Urinary bladder (tissue), 4 donors: Measurements from ENCODE around the gene BCL2L12. TPM values are rescaled to one million over a fixed set of nuclear protein-coding genes. Genes with fewer than 3 reads are reported as not detected.
"Not testable (repeated sequence)": the region's sequence is repeated elsewhere in the genome, so short reads cannot be mapped to it uniquely, and the experiment has no call there.

Experiments used
- DNase-seq: peaks from one replicate; pipeline ENCODE4 v3.0.0-alpha.2; 2015; ENCODE audit errors: extremely low spot score
- H3K27ac ChIP-seq: one replicate; pipeline ENCODE4 v1.5.1; 2013; ENCODE audit warnings: low read depth, mild to moderate bottlenecking, moderate library complexity
- H3K36me3 ChIP-seq: one replicate; pipeline ENCODE4 v1.6.1; 2013; ENCODE audit warnings: mild to moderate bottlenecking, moderate library complexity; ENCODE audit not compliant: insufficient read depth
- H3K4me1 ChIP-seq: one replicate; pipeline ENCODE4 v1.6.1; 2013; ENCODE audit warnings: mild to moderate bottlenecking, moderate library complexity; ENCODE audit not compliant: insufficient read depth
- H3K4me3 ChIP-seq: one replicate; pipeline ENCODE4 v1.5.1; 2013; ENCODE audit warnings: low read depth, low read length
- WGBS: extraction: QIAGEN DNeasy Blood & Tissue Kit; methylation state at CpG from one replicate; pipeline ENCODE4 v1.1.7; 2013; 5-methylcytosine and 5-hydroxymethylcytosine counted together
- polyA plus RNA-seq: library from polyadenylated mRNA; stranded (reverse); fragments of 200-250 nt; gene quantifications from one replicate; pipeline ENCODE4 v1.2.3, GENCODE V29; 2013
- small RNA-seq: library from RNA; depleted of rRNA; stranded (forward); fragments of <200 nt; gene quantifications from one replicate; pipeline ENCODE3, GENCODE V24; 2014
- total RNA-seq: library from RNA; depleted of rRNA; stranded (reverse); fragments of >200 nt; gene quantifications from one replicate; pipeline ENCODE4 v1.2.3, GENCODE V29; 2014
- donor health status: healthy with polysubstance abuse.
- donor health status: healthy.

BCL2L12 gene
- total and polyA plus RNA-seq, 2 donors: 3.1 to 23.6 TPM

DNA sequence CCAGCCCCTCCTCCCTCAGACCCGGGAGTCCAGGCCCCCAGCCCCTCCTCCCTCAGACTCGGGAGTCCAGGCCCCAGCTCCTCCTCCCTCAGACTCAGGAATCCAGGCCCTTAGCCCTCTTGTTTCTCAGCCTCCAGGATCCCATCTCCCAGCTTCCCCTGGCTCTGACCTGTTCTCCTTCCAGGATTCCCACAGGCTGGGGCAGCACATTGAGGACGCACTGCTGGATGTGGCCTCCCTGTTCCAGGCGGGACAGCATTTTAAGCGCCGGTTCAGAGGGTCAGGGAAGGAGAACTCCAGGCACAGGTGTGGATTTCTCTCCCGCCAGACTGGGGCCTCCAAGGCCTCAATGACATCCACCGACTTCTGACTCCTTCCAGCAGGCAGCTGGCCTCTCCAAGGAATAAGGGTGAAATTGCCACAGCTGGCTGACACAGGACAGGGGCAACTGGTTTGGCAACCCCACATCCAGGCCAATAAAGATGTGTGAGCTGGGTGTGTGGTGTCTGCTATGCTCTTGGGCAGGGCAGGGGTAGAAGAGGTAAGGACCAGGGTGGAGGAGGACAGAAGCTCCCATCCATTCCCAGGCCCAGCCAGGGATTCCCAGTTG lies 47.6 kb downstream of the BCL2L12 start:
- 67% methylated on average over 8 of the region's 8 CpGs for WGBS
- no peaks in the 10 kb centered on the region for H3K36me3 ChIP-seq
- no peaks in the 10 kb centered on the region for H3K4me1 ChIP-seq
- no peak overlapping the region for H3K4me3 ChIP-seq
- DNase-seq: no peak
- H3K27ac ChIP-seq: no peak overlapping the region

DNA sequence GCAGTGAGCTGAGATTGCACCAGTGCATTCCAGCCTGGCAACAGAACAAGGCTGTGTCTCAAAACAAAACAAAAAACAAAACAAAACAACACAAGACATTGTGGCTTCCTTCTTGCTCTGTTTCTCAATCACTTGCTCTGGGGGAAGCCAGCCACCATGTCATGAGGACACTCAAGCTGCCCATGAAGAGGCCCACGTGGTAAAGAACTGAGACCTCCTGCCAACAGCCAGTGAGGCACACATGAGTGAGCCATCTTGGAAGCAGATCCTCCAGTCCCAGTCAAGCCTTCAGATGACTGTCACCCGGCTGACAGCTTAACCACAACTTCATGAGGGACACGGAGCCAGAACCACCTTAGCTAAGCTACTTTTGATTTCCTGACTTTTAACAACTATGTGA lies 50.4 kb downstream of the BCL2L12 start:
- Histone ChIP-seq H3K27ac (no peak overlapping the region), H3K4me3 (no peak overlapping the region), H3K36me3 (no peaks in the 10 kb centered on the region), H3K4me1 (no peaks in the 10 kb centered on the region)
- DNase-seq: no peak
- 72% methylated on average over 3 of the region's 3 CpGs for WGBS

DNA sequence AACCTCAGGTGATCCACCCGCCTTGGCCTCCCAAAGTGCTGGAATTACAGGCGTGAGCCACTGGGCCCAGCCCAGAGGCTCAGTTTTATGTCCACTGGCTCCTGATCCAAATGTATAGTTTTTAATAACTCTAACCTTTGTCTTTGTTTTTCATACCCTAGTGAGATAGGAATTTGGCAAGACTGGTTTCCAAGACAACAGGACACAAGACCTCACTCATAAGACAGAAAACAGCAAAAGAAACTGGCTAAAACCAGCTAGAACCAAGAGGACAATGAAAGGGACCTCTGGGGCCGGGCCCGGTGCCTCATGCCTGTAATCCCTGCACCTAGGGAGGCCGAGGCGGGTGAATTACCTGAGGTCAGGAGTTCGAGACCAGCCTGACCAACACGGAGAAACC lies 52.8 kb downstream of the BCL2L12 start:
- 83% methylated on average over 8 of the region's 8 CpGs for WGBS
- no peak for DNase-seq
- Histone ChIP-seq H3K36me3 (no peaks in the 10 kb centered on the region), H3K4me3 (no peak overlapping the region), H3K4me1 (no peaks in the 10 kb centered on the region), H3K27ac (no peak overlapping the region)

GRCh38 chr19:49718991-49719390 lies 53.3 kb downstream of the BCL2L12 start:
- Histone ChIP-seq H3K4me3 (no peak overlapping the region), H3K4me1 (no peaks in the 10 kb centered on the region), H3K36me3 (no peaks in the 10 kb centered on the region), H3K27ac (no peak overlapping the region)
- DNase-seq: no peak
- WGBS: 76% methylated on average over 6 of the region's 6 CpGs

GRCh38 chr19:49719420-49719819 lies 53.7 kb downstream of the BCL2L12 start:
- not testable (repeated sequence) for H3K27ac ChIP-seq, H3K36me3 ChIP-seq, H3K4me3 ChIP-seq, DNase-seq, H3K4me1 ChIP-seq
- 74% methylated on average over 22 of the region's 22 CpGs for WGBS

Small RNA genes within 50 kb of the gene (small RNA-seq; reads per million reads assigned to genes)
- gene MIR5088: not detected

Other genes starting within 250 kb of the BCL2L12 start
- not detected for gene PTH2, start 242.5 kb upstream of the BCL2L12 start, total RNA-seq
- gene PTH2, start 242.5 kb upstream of the BCL2L12 start, polyA plus RNA-seq: not detected
- gene GFY, start 240.5 kb upstream of the BCL2L12 start, total RNA-seq: not detected
- gene GFY, start 240.5 kb upstream of the BCL2L12 start, polyA plus RNA-seq: not detected
- gene SLC17A7, start 224.4 kb upstream of the BCL2L12 start, total RNA-seq: 0.85 TPM
- gene SLC17A7, start 224.4 kb upstream of the BCL2L12 start, polyA plus RNA-seq: 2.1 TPM
- gene PIH1D1, start 214.1 kb upstream of the BCL2L12 start, total RNA-seq: 49.6 TPM
- gene PIH1D1, start 214.1 kb upstream of the BCL2L12 start, polyA plus RNA-seq: 69.6 TPM
- gene ALDH16A1, start 212.7 kb upstream of the BCL2L12 start, total RNA-seq: 14.2 TPM
- gene ALDH16A1, start 212.7 kb upstream of the BCL2L12 start, polyA plus RNA-seq: 34.7 TPM
- gene FLT3LG, start 191.7 kb upstream of the BCL2L12 start, total RNA-seq: 3.4 TPM
- gene FLT3LG, start 191.7 kb upstream of the BCL2L12 start, polyA plus RNA-seq: 18.8 TPM
- 2,198 TPM for gene RPL13A, start 178.3 kb upstream of the BCL2L12 start, total RNA-seq
- gene RPL13A, start 178.3 kb upstream of the BCL2L12 start, polyA plus RNA-seq: 3,726 TPM
- gene RPS11, start 169.5 kb upstream of the BCL2L12 start, total RNA-seq: 1,853 TPM
- 3,946 TPM for gene RPS11, start 169.5 kb upstream of the BCL2L12 start, polyA plus RNA-seq
- gene FCGRT, start 153.3 kb upstream of the BCL2L12 start, total RNA-seq: 118 TPM
- 200 TPM for gene FCGRT, start 153.3 kb upstream of the BCL2L12 start, polyA plus RNA-seq
- gene RCN3, start 137.9 kb upstream of the BCL2L12 start, total RNA-seq: 50.2 TPM
- 31.2 TPM for gene RCN3, start 137.9 kb upstream of the BCL2L12 start, polyA plus RNA-seq
- gene NOSIP, start 85.4 kb upstream of the BCL2L12 start, total RNA-seq: 33.0 TPM
- 67.2 TPM for gene NOSIP, start 85.4 kb upstream of the BCL2L12 start, polyA plus RNA-seq
- 1.6 TPM for gene PRRG2, start 84.6 kb upstream of the BCL2L12 start, total RNA-seq
- gene PRRG2, start 84.6 kb upstream of the BCL2L12 start, polyA plus RNA-seq: 3.6 TPM
- gene PRR12, start 74.8 kb upstream of the BCL2L12 start, total RNA-seq: 4.2 TPM
- gene PRR12, start 74.8 kb upstream of the BCL2L12 start, polyA plus RNA-seq: 20.3 TPM
- 11.8 TPM for gene RRAS, start 25.8 kb upstream of the BCL2L12 start, total RNA-seq
- gene RRAS, start 25.8 kb upstream of the BCL2L12 start, polyA plus RNA-seq: 279 TPM
- gene SCAF1, start 23.7 kb upstream of the BCL2L12 start, total RNA-seq: 8.3 TPM
- gene SCAF1, start 23.7 kb upstream of the BCL2L12 start, polyA plus RNA-seq: 42.3 TPM
- 31.9 TPM for gene IRF3, start 76 bp upstream of the BCL2L12 start, total RNA-seq
- 84.9 TPM for gene IRF3, start 76 bp upstream of the BCL2L12 start, polyA plus RNA-seq
- 121 TPM for gene PRMT1, start 11.3 kb downstream of the BCL2L12 start, total RNA-seq
- gene PRMT1, start 11.3 kb downstream of the BCL2L12 start, polyA plus RNA-seq: 215 TPM
- gene ADM5, start 23.7 kb downstream of the BCL2L12 start, total RNA-seq: 1.4 TPM
- 6.3 TPM for gene ADM5, start 23.7 kb downstream of the BCL2L12 start, polyA plus RNA-seq
- 11.8 TPM for gene CPT1C, start 25.2 kb downstream of the BCL2L12 start, total RNA-seq
- 7.3 TPM for gene CPT1C, start 25.2 kb downstream of the BCL2L12 start, polyA plus RNA-seq
- 0.26 TPM for gene TSKS, start 97.4 kb downstream of the BCL2L12 start, total RNA-seq
- gene TSKS, start 97.4 kb downstream of the BCL2L12 start, polyA plus RNA-seq: 1.2 TPM
- gene AP2A1, start 101.1 kb downstream of the BCL2L12 start, total RNA-seq: 37.3 TPM
- 95.4 TPM for gene AP2A1, start 101.1 kb downstream of the BCL2L12 start, polyA plus RNA-seq
- gene FUZ, start 147.4 kb downstream of the BCL2L12 start, total RNA-seq: 13.3 TPM
- 29.0 TPM for gene FUZ, start 147.4 kb downstream of the BCL2L12 start, polyA plus RNA-seq
- gene MED25, start 152.4 kb downstream of the BCL2L12 start, total RNA-seq: 16.7 TPM
- 42.9 TPM for gene MED25, start 152.4 kb downstream of the BCL2L12 start, polyA plus RNA-seq
- gene PTOV1, start 185.2 kb downstream of the BCL2L12 start, total RNA-seq: 46.1 TPM
- 121 TPM for gene PTOV1, start 185.2 kb downstream of the BCL2L12 start, polyA plus RNA-seq
- 28.4 TPM for gene PNKP, start 201.6 kb downstream of the BCL2L12 start, total RNA-seq
- 31.4 TPM for gene PNKP, start 201.6 kb downstream of the BCL2L12 start, polyA plus RNA-seq
- 4.7 TPM for gene AKT1S1, start 211.4 kb downstream of the BCL2L12 start, total RNA-seq
- 55.0 TPM for gene AKT1S1, start 211.4 kb downstream of the BCL2L12 start, polyA plus RNA-seq
- 8.5 TPM for gene TBC1D17, start 211.8 kb downstream of the BCL2L12 start, total RNA-seq
- 74.6 TPM for gene TBC1D17, start 211.8 kb downstream of the BCL2L12 start, polyA plus RNA-seq
- 0.58 TPM for gene IL4I1, start 231.0 kb downstream of the BCL2L12 start, total RNA-seq
- 1.4 TPM for gene IL4I1, start 231.0 kb downstream of the BCL2L12 start, polyA plus RNA-seq